Epidermal melanocyte (primary cell): ENCODE results near the gene DUSP9.
"Not testable (repeated sequence)": the region's sequence is repeated elsewhere in the genome, so short reads cannot be mapped to it uniquely, and the experiment has no call there.

Experiments used
- DNase-seq: peaks from one replicate; pipeline ENCODE4 v3.0.0; 2011; ENCODE audit warnings: low spot score; ENCODE audit not compliant: insufficient read length

DUSP9 gene

DNA sequence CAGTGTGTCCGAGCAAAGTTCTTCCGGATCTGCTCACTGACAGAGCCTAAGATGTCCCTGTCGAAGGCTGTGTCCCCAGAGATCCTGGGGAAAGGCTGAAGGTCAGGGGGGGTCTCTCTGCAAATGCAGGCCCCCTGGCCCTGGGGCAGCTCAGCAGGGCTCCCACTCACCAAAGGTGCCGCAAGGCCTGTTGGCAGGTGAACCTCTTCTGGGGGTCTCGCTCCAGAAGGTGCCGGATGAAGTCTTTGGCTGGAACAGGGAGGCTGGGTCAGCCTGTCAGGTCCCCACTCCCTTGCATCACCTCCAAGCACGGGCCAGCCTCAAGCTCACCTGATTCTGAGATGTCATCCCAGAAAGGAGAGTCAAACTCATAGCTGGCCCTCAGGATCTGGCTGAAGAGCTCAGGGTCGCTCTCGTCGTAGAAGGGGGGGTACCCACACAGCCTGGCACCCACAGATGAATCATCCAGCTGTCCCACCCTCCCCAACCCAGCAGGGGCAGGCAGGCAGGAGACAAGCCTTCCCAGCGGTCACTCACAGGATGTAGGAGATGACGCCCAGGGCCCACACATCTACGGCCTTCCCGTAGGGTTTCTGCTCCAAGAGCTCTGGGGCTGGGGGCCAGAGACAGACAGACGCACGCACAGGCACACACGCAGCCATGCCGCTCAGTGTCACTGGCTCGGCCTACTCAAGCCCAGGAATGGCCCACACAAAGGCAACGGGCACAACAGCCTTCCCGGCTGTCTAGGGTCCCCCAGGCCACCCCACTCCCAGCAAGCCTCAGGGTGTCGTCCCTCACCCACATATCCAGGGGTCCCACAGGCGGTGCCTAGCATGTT is 24.0 kb downstream of the DUSP9 start:
- no peak for DNase-seq

DNA sequence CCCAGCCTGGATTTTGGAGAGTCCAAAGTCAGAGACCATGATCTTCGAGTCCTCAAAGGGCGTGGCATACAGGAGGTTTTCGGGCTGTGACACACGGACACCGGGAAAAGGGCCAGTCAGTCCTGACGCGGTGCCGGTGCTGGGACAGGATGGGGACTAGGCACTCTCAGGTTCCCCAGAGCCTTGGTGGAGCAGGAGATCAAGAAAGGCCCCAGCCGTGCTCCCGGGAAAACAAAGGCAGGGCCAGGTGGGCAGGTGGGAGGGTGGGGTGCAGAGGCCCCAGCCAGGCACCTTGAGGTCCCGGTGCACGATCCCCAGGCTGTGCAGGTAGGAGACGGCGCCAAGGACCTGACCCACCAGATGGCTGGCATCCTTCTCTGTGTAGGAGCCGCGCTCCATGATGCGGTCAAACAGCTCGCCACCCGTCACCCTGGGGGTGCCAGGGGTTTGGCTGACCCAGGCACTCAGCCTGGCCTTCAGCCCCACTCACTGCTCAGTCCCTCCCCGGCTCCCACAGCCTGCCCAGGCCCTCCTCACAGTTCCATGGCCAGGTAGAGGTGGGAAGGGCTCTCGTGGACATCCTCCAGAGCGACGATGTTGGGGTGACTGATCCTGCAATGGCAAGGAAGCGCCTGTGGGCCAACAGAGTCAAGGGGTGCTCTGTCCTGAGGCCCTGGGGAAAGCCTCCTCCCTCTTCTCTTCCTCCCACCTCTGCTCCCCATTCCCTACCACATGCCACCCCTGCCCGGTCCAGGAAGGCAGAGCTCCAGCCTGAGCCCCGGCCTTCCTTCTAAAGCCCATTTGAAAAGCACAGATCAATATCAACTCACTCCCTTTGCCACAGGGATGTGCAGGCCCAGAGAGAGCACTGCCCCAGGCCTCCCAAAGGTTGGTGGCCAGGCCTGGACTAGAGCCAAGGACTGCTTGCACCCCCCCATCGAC is 24.9 kb downstream of the DUSP9 start:
- DNase-seq = no peak

DNA sequence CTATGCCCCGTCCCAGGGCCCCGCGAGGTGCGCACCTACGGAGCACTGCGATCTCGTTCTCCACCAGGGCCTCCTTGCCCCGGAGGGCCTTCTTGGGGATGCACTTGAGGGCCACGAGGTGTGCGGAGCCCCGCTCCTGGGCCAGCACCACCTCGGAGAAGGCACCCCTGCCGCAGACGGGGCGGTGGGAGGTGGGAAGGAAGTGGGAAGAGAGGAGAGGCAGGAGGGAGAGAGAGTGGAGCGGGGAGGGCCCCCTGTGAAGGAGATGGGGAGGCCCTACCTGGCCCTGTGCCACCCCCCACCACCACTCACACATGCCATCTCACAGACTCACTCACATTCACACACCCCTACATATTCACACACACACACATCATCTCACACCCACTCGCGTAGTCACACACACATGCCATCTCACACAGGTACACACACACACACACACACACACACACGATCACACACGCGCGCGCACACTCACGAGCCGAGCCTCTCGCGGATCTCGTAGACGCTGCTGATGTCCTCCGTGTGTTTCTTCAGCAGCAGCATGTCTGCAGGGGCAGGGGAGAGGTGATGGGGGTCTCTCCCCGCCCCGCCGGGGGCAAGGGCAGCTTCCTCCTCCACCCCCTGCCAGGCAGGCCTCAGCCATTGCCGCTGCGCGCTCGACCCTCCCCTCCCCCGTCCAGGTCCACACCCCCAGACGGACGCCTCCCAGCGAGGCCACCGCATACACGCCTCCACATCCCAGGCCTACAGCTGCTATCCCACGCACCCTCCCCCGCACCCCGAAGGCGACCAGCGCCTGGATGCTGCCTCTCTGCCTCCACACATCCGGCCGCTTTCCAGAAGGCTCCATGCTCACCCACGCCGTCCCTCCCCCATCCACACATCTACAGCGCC is 25.8 kb downstream of the DUSP9 start:
- DNase-seq = no peak

DNA sequence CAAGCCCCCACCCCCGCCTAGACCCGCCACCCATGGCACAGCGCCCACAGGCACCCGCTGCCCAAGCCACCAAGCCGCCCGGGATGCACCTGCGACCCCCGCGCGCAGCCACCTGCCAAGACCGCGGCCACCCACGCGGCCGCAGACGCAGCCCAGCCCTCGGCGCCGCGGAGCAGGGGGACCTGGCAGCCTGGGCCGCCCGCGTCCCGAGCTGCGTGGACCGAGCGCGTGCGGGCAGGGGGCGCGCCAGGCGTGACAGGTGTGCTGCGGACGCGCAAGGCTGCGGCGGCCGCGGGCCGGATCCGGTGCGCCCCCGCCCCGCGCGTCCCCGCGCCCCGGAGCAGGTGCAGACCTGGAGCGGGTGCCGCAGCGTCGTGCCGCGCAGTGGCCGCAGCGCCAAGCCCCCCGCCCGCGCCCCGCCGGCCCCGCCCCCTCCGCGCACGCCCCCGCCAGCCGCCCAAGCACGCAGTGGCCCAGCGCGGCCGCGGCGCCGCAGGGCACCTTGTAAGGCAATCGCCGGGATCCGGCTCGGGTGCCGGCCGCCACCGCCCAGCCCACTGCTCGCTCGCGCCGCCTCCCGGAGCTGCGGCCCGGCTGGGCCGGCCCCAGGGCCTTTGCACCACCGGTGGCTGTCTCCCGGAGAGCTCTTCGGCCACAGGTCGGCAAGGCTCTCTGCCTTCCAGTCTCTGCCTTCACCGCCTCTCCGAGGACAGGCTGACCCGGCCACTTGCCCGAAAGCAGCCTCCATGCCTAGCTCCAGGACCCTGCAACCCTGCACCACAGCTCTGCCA is 26.6 kb downstream of the DUSP9 start, which contains the start of gene PNCK:
Gene PNCK, minus strand, starts transcription at position 386 of the 791 bp plus-strand sequence. CDS start 737 bp downstream, outside the sequence.
- no peak for DNase-seq

DNA sequence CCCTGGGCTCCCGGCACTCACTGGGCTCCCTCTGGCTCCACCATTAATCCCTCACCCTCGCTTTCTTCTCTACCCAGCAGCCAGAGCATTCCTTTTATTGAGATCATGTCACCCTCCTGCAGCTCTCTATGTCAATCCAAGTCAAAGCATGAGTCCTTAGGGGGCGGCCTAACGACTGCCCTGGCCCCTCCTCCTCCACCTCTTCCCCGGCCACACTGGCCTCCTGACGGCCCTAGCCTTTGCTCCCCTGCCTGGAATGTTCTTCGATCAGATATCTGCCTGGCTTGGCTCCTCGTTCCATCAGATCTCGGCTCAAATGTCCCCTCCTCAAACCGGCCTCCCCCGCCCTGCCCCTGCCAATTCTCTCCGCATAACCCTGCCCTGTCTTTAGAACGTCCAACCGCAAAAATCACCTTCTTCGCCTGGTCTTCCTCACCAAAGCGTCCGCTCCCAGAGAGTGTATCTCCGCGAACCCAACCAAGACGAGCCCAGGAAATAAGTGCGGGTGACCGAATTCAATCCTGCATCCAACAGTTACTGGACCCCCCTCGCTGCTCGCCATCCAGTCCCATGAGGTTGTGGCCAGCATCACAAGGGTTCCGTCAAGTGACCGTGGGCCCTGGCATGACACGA is 27.3 kb downstream of the DUSP9 start:
- no peak for DNase-seq

DNA sequence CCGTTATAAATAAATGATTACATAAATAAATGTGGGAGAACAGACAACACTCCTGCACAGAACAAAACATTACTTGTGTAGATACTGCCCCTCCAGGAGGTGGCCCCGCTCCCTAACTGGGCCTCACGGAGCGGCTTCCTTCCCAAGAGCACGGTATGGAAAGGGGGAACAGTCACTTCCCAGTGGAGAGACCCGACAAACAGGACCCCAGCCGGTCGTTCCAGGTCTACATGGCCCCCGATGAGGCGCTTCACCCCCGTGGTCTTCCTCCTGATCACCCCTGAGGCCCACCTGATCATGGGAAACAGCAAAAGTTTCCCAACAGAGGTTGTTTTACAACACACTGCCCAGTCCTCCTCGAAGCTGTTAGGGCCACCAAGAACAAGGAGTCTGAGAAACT is 34.2 kb downstream of the DUSP9 start:
- DNase-seq = no peak

DNA sequence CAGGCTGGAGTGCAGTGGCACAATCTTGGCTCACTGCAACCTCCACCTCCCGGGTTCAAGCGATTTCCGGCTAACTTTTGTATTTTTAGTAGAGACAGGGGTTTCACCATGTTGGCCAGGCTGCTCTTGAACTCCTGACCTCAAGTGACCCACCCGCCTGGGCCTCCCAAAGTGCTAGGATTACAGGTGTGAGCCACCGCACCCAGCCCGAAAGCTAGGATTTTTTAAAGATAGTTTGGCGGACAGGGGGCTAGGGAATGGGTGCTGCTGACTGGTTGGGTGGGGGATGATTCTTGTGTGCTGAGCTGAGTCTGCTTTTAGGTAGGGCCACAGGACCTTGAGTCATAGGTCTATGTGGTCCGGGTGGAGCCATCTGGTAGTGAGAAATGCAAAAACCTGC is 36.5 kb downstream of the DUSP9 start:
- not testable (repeated sequence) for DNase-seq

DNA sequence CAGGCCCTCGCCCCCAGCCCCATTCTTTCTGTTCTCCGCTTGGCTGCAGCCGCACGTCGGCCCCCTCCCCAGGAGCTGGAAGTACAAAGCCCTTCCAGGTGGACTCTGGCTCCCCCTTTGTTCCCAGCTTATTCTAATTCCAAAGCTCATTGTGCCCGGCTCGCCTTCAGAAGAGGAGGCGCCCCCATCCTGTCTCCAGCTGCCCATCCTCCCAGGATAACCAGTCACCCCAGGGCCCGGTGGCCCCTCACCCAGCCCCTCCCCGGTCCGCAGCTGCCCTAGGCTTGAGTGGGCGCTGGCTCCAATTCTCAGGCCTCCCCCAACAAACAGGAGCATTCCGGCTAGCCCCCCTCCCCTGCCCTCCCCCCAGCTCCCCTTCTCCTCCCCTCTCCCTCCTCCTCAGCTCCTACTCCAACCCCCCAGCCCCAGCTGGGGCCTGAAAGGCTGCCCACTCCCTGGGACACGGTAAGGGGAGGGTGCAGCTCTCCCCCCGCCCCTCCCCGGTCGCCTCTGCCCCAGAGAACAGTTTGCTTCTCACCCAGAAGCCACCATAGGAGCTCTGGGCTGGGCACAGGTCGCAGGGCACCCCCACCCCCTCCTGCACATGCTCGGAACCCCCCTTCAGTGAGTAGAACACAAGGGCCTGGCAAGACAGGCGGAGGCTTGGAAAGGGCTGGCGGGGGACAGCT is 37.6 kb downstream of the DUSP9 start:
- DNase-seq = no peak

DNA sequence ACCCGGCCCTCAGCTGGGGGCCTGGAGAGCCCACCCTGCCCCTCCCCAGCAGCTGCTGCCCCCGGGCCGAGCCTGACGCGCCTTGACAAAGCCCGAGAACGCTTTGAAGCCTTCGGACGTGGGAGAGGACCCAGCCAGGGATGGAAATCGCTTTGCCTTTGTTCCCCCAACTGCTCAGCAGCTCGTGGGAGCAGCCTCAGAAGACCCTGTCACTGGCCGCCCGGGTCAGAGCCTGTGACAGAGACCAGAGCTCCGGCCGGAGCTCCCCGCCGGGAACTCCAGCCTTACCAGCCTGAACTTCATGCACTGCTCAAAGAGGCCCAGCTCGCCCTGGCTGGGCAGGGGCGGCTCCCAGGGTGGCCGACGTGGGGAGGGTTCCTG is 38.1 kb downstream of the DUSP9 start:
- DNase-seq = no peak

DNA sequence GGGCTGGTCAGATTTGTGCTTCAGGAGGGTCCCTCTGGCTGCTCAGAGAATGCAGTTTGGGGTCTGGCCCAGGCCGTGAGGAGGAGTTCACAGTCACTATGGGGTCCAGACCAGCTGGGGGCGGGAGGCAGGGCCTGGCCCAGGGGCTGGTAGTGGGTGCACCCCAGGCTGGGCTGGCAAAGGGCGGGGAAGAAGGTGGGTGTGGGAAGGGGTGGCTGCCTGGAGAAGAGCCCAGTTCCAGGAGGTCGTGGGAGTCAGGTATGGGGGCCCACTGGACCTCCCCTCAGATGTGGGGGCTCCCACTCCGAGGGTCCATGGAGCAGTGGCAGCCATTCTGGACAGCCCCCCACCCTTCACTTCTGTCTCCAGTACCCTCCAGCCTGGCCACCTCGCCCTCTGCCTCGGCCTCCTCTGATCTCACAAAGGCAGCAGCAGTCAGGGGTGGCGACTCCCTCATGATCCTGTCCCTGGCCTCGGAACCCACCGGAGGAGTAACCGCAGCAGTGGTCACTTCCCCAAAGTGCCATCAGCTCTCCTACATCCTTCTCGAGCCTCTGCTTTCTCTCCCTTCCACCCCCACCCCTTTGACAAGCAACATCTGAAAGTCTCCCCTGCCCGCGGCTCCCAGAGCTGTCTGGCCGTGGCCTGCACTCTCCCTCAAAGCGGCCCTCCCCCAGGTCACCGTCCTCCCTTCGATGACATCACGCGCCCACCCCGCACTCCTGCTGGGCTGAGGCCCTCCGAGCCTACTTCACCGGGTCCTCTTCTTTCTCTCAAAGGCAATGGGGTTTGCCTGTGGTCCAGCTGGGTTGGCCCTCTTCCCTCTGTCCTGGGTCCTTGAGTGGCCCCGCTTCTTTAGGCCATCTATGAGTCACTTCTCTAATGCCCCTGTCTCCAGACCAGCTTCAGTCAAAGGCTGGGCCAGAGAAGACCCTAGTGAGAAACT is 39.0 kb downstream of the DUSP9 start:
- no peak for DNase-seq

DNA sequence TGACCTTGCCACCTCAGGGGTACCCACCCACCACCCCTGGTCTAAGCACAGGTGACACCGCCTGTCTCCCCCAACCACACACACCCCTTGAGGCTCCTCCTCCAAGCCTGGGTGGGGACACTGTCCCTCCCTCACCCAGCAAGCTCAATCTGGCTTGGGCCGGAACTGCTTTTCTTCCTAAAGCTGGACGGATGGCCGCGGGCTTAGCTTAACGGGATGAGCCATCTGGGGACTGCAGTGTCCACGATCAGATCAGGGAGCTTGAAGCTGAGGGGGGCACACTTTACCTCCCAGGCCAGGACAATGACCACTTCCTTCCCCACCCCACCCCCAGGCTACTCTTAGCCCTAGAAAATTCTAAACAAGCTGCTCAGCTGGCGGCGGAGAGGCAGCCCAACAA is 39.7 kb downstream of the DUSP9 start:
- DNase-seq = no peak

DNA sequence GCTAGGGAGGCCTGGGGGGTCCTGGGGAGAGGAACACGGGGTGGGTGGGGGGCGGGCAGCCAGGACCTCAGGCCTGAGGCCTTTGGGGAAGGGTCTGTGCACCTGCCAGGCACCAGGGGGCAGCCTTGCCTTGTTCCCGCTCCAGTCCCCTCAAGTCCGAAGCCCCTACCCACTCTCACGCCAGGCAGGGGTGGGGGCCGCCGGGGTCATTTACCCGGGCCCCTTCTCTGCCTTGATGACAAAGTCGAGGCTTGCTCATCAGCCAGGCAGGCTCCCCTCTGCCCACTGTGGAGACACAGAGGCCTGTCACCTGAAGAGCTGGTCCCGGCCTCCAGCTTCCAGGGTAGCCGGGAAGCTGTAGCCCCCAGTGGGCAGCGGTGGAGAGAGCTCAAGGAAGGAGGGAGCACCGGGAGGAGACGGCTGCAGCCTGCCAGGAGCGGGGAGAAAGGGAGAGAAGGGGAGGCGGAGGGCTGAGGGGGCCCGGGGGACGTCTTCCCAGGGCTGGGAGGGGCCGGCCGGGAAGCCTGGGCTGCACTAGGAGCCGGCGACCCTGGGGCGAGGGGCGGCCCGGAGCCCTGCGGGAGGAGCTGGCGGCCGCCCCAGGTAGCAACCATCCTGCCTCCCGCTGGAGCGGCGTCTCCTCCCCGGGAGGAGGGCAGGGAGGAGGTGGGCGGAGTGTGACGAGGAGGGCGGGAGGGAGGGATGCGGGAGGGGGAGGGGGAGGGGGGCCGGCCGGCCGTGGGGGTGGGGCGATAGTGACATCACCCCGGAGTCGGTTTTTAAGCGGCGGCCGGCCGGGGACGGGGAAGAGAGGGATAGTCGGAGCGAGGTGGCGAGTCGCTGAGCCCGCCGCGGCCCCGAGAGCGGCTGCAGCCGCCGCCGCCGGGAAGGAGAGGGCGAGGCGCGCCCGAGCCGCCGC is 40.4 kb downstream of the DUSP9 start, which contains the start of gene SLC6A8:
Gene SLC6A8, plus strand, starts transcription at position 806 of the 919 bp plus-strand sequence. CDS start 649 bp downstream, outside the sequence.
- DNase-seq = no peak

DNA sequence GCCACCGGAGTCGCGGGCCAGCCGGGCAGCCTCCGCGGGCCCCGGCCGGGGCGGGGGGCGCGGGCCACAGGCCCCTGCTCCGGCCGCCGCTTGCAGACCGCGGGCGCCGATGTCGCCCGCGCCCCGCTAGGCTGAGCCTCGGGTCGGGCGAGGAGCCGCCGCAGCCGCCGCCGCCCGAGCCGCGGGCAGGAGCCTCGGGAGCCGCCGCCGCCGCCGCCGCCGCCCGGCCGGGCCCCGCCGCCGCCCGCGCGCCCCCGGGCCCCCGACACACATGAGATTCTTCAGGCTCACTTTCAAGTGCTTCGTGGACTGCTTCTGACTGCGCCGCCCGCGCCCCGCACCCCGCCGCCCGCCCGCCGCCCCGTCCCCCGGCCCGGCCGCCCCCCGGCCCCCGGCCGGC is 41.1 kb downstream of the DUSP9 start:
- DNase-seq = no peak

DNA sequence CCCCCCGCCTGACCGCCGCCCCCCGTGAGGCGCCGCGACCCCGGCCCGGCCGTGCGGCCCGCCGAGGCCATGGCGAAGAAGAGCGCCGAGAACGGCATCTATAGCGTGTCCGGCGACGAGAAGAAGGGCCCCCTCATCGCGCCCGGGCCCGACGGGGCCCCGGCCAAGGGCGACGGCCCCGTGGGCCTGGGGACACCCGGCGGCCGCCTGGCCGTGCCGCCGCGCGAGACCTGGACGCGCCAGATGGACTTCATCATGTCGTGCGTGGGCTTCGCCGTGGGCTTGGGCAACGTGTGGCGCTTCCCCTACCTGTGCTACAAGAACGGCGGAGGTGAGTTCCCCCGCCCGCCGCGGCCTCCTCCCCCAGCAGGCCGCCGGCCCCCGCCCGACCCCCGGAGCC is 41.5 kb downstream of the DUSP9 start:
- DNase-seq = no peak

DNA sequence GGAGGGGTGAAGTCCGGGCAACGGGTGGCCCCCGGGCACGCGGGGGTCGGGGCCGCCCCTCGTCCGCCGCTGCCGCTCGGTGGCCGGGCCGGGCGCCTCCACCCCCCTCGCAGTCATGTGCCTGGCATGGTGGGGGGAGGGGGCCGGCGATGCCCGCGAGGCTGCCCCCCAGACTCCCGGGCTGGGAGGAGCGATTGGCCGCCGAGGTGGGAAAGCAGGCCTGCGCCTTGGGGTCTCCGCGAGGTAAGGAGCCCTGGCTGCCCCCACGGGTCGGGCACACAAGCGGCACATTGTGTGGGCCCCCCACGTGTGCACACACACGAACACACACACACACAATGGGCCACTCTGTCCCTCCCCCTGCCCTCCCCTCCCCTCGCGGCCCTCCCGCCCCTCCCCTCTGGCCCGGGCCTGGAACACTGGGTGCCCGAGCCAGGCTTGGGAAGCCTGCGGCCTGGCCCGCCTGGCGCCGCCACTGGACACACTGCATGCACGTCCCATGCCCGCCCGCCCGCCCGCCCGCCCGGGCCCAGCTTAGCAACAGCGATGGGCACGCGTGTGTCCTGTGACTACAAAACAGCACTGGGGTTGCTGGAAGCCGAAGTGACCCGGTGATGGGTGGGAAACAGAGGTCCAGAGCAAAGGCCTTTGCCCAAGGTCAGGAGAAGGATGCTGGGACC is 42.0 kb downstream of the DUSP9 start:
- peak; percentile 46 for DNase-seq

DNA sequence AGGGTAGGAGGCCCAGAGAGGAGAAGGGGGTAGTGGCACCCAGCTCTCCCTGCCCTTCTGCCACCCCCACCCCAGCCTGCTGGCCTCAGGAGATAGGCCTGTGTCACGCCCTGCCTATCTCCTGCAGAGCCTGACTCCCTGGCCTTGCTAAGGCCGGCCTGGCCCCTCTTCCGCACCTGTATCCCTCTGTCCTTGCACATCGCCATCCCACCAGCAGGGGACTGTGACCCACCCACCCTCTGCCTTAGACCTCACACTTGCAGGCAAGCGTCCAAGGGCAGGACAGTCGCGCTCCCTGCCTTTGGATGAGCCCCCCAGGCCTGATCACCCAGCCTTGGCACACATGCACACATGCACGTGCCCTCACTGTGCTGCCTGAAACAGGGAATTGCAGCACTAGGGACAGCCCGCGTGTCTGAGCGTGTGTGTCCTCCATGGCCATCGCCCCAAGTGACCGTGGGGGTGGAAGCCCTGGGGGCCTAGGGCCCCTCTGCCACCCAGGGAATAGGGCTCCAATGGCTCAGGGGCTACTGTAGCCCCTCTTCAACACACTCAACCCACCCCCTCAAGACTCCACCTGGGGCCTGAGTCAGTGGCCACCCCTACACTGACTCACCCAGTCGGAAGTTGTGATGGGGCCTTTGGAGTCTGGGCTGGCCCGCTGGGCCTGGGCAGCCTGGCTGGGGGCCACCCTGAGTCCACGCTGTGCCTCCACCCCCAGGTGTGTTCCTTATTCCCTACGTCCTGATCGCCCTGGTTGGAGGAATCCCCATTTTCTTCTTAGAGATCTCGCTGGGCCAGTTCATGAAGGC is 42.9 kb downstream of the DUSP9 start:
- DNase-seq = no peak
